HG03280 (cell line): Measurements from ENCODE around the gene G0S2.
"Not testable (repeated sequence)": the region's sequence is repeated elsewhere in the genome, so short reads cannot be mapped to it uniquely, and the experiment has no call there.

Experiments
- ATAC-seq: cut with Tn5 transposase; IDR thresholded peaks from one replicate; pipeline ENCODE4 v1.9.1; 2021; ENCODE audit warnings: mild to moderate bottlenecking, moderate library complexity; ENCODE audit not compliant: unreplicated experiment

G0S2 gene

DNA sequence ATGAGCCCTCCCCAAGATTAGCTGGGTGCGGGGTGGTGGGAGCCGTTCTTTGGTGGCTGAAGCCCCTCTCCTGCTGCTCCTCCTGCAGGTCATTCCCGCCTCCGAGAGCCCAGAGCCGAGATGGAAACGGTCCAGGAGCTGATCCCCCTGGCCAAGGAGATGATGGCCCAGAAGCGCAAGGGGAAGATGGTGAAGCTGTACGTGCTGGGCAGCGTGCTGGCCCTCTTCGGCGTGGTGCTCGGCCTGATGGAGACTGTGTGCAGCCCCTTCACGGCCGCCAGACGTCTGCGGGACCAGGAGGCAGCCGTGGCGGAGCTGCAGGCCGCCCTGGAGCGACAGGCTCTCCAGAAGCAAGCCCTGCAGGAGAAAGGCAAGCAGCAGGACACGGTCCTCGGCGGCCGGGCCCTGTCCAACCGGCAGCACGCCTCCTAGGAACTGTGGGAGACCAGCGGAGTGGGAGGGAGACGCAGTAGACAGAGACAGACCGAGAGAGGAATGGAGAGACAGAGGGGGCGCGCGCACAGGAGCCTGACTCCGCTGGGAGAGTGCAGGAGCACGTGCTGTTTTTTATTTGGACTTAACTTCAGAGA, 448 bp downstream of the G0S2 start:
- ATAC-seq: no peak

DNA sequence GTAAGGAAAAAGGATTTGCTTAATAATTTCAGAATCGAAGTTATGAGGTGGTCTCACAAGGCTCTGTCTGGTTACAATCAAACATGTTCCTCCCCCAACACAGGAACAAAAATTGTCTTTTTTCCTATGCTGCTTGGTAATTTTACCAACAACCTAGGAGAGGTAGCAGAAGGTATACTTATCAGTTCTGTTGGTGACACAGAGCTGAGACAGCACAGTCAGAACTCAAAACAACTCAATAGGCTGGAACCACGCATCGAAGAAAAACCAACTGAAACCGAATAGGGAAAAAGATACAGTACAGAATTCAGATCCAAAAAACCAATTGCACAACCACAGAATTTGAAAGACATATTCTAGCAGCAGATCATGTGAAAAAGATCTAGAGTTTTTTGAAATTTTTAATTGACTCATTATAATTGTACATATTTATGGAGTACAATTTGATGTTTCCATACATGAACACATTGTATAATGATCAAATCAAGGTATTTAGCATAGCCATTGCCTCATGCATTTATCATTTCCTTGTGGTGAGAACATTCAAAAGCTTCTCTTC, 3.8 kb downstream of the G0S2 start:
- ATAC-seq: no peak

DNA sequence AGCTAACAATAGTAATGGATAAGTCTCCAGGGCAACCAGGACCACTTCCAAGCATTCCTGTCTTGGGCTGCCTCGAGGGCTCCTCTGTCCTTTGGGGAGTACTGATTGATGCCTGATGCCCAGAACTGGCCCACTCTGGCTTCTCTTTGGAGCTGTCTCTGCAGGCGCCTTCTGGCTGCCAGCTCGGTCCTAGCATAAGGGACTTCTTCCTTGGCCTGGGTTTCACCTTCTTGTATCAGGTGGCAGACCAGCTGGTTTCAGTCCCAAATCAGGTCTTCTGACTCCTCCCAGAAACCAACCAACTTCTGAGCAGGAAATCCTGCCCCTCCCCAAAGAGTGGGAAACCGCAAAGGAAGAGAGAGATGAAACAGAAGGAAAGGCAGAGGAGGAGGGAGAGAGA, 10.6 kb downstream of the G0S2 start:
- no peak for ATAC-seq

DNA sequence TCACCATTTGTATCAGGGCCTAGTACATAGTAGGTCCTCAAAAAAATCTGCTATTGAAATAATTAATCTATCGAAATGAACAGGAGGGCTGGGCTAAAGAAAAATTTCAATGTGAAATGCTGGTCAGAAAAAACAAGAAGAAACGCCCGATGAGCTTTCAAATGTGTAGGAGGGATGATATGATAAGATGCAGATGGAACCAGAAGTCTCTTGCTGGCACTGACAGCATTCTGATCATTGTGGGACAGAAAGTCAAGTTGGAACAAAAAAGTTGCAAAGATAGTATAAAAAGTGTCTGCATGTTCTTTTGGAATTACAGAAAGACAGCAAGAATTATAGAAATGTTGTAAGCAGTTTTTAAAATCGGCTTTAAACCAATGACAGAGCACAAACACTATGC, 11.1 kb downstream of the G0S2 start:
- no peak for ATAC-seq

DNA sequence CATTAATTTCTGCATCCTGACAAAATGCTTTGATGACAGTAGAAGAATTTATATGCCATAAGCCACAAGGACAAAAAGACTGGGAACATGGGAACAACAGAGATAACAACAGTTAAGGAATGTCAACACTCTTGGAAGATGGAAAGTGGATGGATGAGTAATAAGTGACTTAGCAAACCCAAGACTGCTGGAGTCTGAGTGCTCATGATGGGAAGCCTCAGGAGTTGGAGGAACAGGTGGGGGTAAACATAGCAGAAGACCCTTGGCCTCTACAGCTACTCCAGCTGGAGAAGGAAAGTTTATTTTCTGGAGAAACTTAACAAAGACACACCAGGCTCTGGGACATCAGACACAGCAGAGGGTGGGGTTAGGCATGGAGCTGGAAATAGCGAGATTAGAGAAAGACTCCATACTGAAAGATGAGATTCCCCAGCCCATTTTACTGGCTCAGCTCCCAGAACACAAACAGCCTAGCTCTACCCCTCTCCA, 13.6 kb downstream of the G0S2 start:
- no peak for ATAC-seq

DNA sequence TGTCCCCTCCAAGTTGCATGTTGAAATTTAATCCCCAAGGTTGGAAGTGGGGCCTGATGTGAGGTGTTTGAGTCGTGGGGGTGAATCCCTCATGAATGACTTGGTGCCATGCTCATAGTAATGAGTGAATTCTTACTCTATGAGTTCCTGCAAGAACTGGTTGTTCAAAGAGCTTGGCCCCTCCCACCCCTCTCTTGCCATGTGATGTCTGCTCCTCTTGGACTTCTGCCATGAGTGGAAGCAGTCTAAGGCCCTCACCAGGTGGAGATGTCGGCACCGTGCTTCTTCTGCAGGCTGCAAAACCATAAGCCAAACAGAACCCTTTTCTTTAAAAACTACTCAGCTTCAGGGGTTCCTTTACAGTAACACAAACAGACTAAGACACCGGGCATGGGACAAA, 14.3 kb downstream of the G0S2 start:
- ATAC-seq: no peak

DNA sequence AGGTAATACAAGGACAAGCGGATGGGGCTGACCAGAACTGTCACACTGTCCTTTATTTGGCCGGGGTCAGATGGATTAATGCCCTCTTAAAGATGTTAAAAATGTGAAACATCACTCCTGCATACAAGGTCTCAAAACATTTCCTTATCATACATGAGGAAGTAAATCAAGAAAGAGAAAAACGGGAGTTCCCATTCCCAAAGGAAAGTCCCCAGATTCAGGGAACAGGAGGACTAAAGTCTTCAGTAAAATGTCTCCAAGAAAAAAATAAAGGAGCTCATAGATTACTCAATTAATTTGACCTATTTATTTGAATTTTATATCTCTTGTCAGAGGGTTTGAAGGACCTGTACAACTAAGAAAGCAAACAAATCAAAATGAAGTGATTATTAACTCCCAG, 16.0 kb downstream of the G0S2 start:
- ATAC-seq: no peak

DNA sequence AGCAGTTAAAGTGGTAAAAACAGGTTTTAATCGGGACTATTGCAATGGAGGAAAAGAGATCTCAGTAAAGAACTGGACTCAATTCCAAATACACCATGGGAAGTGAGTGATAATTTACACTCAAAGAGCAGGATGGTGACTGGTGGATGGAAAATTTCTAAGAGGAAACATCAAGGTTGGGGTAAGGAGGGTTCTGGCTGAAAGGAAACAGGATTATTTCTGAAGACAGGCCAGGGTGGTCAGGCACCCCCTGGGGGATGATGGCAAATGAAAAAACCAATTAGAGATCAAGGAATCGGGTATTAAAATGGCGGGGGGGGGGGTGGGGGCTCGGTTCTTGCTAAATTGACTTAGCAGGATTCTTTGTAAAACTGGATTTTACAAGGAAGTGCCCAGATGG, 17.1 kb downstream of the G0S2 start:
- ATAC-seq: no peak

DNA sequence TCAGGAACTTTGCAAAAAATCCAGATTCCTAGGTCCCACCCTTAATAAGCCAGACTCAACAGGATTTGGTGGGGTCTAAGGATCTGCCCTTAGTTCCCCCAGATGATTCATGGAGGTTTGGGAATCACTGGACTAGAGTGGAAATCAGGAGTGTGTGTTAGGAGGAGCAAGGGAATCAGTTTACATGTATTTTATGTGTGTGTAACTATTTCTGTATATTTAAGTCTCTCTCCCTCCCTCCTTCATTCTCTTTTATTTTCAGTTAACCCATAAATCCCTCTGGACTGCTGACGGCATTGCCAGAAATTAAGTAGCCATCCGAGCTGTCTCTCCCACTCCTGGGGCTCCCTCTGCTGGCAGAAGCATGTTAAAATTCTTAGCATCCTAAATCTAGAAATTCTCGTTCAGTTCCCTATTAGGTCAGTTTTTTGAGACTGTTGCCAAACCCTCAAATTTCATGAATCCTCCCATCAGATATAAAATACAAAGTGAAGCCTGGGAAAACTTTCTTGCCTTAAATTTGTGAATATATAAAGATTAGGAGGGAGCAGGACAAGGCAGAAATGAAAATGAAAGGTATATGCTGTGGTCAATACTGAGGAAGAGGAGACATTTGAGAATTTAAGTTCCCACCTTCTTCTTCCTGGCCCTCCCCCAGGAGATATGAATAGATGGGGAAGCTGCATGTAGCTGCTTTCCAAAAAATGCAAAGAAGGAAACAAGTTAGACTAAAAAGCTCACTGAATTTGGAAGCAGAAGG, 17.7 kb downstream of the G0S2 start:
- peak; percentile 75 for ATAC-seq

DNA sequence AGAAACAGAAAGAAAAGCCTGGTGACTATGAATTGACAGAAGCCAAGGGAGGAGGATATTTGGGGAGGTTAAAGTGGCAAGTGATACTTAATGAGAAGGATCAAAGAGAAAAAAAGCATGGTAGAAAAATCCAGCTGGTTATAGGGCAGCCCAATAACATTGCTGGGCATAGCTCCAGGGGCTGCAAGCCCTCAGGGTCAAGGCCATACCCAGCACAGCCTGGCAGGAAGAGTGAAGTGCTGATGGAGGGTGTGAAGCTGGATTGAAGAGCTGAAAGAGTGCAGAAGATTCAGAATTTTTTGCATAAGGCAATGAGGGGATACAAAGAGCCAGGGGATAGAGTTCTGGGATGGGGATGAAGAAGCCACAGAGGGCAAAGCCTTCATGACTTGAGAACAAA, 21.5 kb downstream of the G0S2 start:
- ATAC-seq: no peak

DNA sequence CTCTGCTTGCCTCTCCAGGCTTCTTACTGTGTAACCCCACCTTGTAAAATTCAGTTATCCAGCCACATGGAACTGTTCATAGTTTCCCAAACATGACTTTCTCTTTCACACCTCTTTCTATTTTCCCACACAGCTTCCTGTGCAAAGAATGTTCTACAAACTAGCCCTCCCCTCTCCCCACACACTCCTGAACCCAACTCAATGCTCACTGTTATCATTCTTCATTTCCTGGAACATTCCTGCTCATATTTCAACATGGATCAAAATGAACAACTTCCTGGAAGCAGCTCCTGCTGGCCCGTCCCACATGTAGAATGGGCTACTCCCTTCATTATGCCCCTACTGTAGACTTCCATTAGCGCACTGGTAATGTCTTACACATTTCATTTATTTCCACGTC, 21.9 kb downstream of the G0S2 start:
- no peak for ATAC-seq

DNA sequence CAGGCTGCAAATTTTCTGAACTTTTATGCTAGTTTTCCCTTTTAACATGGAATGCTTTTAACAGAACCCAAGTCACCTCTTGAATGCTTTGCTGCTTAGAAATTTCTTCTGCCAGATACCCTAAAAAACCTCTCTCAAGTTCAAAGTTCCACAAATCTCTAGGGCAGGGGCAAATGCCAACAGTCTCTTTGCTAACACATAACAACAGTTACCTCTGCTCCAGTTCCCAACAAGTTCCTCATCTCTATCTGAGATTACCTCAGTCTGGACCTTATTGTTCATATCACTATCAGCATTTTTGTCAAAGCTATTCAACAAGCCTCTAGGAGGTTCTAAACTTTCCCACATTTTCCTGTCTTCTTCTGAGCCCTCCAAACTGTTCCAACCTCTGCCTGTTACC, 25.5 kb downstream of the G0S2 start:
- ATAC-seq: not testable (repeated sequence)

DNA sequence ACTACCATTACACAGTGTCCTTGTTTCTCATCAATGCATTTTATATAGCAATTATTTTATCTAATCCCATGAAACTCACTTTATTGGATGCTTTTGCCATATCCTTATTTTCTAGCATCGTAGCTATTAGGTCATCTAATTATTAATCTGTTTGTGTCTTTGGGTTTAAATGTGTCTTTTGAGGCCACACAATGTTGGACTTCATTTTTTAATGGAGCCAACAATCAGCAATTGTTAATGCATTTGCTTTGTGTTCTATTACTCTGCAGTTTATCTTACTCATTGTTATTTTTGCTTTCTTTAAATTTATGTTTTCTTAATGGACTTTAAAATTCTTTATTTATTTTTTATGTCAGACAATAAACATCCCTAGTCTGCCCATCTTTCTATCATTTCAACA, 27.6 kb downstream of the G0S2 start:
- ATAC-seq: no peak

DNA sequence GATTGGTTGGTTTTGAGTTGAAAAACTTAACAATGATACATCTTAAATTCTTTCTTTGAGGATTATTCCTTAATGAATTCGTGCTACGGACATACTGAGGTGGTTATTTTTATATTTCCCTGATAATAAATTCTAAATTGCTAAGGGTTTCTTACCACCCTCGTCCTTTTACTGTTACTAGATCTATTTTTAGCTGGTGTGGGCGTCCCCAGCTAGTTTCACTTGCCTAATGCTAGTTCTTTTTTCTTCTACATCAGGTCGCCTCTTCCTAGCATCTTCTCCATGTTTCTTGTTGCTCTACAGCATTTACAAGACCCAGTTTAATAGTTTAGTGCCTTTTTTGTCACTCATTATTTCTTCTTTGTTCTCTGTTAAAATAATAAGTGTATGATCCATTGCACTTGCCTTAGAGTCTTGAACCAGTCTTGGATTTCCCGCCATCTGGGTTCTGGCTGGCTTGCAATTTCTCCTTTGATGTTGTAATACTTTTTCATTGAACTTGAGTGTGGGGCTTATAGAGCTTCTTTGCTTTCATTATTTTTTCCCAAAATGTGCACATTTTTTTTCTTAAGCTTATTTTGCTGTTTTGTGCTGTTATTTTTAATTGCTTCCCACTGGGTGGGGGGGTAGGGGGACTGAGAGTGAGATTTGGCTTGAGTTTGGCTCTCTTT, 28.8 kb downstream of the G0S2 start:
- no peak for ATAC-seq

DNA sequence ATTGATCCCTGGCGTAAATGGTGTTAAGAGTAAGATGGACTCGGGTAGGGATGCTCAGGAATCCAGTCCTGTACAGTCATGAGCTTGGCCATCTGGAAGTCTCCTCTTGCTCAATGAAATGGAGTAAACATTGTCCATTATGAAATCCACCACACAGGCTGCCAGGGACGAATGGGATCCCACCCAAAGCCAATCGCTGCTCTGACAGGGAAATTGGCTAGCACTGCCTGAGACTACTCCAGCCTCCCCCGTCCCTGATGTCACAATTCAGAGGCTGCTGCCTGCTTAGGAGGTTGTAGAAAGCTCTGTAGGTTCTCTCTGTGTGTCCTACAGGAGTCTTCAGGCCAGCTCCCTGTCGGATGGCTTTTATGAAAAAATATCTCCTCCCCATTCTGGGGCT, 29.4 kb downstream of the G0S2 start, which contains the start of gene HSD11B1:
Gene HSD11B1 (plus strand): TSS at position 263 of the 400 bp plus-strand sequence. CDS start 97 bp downstream, at position 360.
- ATAC-seq: no peak

DNA sequence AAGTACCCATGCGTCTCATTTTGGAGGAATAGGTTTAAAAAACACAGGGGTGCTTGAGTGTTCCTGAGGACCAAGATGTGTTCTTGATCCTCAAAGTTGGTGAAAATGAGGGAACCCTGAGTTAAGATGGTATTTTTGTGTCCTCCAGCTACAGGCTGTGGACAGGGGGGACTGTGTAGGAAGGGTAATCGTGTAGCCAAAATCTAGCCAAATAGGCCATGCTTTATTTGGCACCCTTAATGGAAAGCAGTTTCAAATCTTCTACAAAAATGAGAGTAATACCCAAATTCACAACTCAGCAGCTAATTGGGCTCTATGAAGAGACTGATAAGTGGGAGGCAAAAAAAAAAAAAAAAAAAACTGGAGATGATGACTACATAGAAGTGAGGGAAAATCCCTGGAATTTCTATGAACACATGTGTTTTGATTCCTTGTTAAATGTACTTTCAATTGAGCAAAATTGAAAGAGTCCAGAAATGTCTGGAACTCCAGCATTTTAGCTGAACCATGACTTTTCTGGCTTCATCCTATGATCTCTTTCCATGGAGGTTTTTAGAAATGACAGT, 29.9 kb downstream of the G0S2 start:
- no peak for ATAC-seq

DNA sequence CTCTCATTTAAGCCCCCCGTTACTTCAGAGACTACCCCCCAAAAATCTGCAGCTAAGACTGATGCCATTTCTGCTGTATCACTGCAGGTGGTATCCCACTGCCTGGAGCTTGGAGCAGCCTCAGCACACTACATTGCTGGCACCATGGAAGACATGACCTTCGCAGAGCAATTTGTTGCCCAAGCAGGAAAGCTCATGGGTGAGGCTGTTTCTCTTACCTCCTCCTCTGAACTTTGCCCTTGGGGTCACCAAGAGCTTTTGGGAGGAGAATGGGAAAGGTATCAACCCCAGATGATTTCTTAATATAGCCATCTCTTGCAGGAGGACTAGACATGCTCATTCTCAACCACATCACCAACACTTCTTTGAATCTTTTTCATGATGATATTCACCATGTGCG, 31.4 kb downstream of the G0S2 start:
- ATAC-seq: no peak

DNA sequence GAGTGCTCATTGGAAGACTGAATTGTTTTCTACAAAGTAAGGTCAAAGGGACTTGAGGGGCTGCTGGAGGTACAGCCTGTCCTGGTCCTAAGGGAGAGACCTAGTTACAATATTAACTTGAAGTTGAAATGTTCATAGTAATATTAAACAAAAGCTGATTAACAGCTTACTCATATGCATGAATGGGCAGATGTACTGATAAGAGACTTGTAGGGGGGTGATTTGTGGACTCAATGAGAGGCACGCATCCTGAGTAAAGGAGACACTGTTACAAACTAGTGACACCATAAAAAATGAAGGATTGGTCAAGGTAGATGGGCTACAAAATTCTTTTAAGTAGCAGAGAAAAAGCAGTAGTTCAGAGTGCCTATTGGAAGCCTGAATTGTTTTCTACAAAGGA, 32.1 kb downstream of the G0S2 start:
- ATAC-seq: no peak

DNA sequence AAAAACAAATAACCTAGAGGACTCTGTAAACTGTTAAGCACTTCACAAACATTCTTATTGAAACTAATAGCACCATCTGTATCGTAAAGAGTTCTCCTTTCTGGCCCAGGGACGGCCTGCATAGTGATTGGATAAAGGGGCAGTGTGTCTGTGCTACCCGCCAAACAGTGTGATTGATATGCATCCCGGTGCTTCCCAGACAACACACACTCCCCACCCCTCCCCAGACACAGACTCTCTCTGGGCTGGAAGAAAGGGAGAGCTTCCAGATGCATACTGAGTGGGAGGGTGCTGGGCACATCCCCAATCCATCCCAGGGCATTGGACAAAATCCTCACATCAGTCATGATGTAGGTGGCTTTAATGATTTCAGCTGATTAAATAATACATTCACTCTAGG, 33.1 kb downstream of the G0S2 start:
- ATAC-seq: no peak

DNA sequence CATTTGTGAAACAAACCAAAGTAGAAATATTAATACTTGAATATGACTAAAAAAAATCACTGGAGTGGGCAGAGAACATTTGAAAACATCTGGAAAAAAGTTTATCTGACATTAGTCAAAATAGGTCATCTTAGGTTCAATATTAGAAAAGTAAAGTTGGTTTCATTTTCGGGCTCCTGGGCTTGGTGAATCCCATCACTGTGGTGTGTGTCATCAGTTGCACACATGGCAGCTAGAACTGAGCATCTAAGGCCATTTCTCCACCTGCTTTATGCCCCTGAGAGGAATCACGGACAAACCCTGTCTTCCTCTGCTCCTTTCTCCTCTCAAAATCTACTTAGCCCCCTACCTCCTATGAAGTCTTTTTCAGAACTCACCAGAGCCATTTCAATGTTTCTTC, 34.9 kb downstream of the G0S2 start:
- ATAC-seq: no peak

DNA sequence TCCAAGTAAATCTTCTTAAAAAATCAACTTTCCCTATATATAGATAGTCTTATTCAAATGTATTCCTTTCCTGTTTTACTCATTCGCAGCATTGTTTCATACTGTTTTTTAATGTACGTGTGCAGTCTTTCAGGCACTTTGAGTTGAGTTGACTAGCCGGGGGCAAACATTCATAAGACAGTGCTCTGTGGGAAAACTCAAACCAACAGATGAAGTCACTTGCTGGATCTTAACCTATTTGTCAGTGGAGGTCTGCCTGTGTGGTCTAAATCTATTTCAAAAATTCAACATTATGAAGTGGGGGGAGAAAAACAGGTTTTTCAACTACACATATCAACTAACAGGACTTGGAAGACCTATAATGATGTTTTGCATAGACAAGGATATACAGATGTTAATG, 35.6 kb downstream of the G0S2 start:
- no peak for ATAC-seq
